Upper lobe of left lung (tissue), 6 donors: ENCODE results near the gene STARD10. TPM values are rescaled to one million over a fixed set of nuclear protein-coding genes. Genes with fewer than 3 reads are reported as not detected.
"Not testable (repeated sequence)": the region's sequence is repeated elsewhere in the genome, so short reads cannot be mapped to it uniquely, and the experiment has no call there.

ENCODE experiments used
- ATAC-seq, 2 donors: fragments of 200-7000 bp; cut with Tn5 transposase; one replicate each; pipeline ENCODE4 v1.9.1; 2022; ENCODE audit warnings: mild to moderate bottlenecking in 2 of 2, moderate library complexity in 2 of 2; ENCODE audit not compliant: low FRiP score in 2 of 2
- DNase-seq, 2 donors: peaks; one replicate each; pipeline ENCODE4 v3.0.0-alpha.2; 2019 to 2020
- H3K27ac ChIP-seq, 4 donors: fragments of 200-600 bp; sonication (generic); one replicate each; pipeline ENCODE4 v1.5.1; 2016 to 2019
- H3K27me3 ChIP-seq, 4 donors: fragments of 200-600 bp; sonication (generic); one replicate each; pipeline ENCODE4 v1.5.1; 2017 to 2019
- H3K36me3 ChIP-seq, 4 donors: fragments of 200-600 bp; sonication (generic); one replicate each; pipeline ENCODE4 v1.5.1; 2016 to 2019
- H3K4me1 ChIP-seq, 4 donors: fragments of 200-600 bp; sonication (generic); one replicate each; pipeline ENCODE4 v1.5.1; 2018 to 2019
- H3K4me3 ChIP-seq, 4 donors: fragments of 200-600 bp; sonication (generic); one replicate each; pipeline ENCODE4 v1.5.1; 2017 to 2019; ENCODE audit warnings: mild to moderate bottlenecking in 2 of 4, moderate library complexity in 1 of 4
- H3K9me3 ChIP-seq, 4 donors: fragments of 200-600 bp; sonication (generic); one replicate each; pipeline ENCODE4 v1.5.1; 2018 to 2019
- CTCF ChIP-seq, 6 experiments: fragments of 450-650 bp in 4 of 6; fragments of 200-600 bp in 2 of 6; sonication (generic) in 2 of 6; IDR thresholded peaks; one replicate each; pipeline ENCODE4 v1.5.1; 2016 to 2019; ENCODE audit warnings: antibody characterized with exemption in 6 of 6
- EP300 ChIP-seq, 4 donors: sonication (generic); formaldehyde crosslinking; IDR thresholded peaks; one replicate each; pipeline ENCODE4 v1.5.1; 2017; ENCODE audit warnings: antibody characterized with exemption in 4 of 4, control low read depth in 2 of 4
- POLR2A ChIP-seq, 4 donors: fragments of 450-650 bp; IDR thresholded peaks; one replicate each; pipeline ENCODE4 v1.5.1; 2016 to 2017; ENCODE audit warnings: antibody characterized with exemption in 4 of 4, mild to moderate bottlenecking in 2 of 4
- POLR2AphosphoS5 ChIP-seq, 2 donors: sonication (generic); formaldehyde crosslinking; IDR thresholded peaks; one replicate each; pipeline ENCODE4 v1.5.1; 2017; ENCODE audit warnings: antibody characterized with exemption in 2 of 2
- WGBS, 2 donors: methylation state at CpG; one replicate each; pipeline ENCODE4 v1.1.5; 2017 to 2018; 5-methylcytosine and 5-hydroxymethylcytosine counted together
- total RNA-seq, 6 donors: library from RNA; depleted of rRNA in 4 of 6; stranded (reverse); fragments of >200 nt in 4 of 6; gene quantifications; one replicate each; pipeline versions ENCODE4 v1.1.0 to v1.2.1, GENCODE V29; 2016 to 2021
- donor health status: DM: no; HTN: no; CAD: no; lungs with moderate emphysema.
- donor health status: DM: no; HTN: yes; CAD: no; lungs with severe emphysema.

Gene STARD10
- total RNA-seq, 6 donors from 2014 or later = 93.2 to 227 (median 151) TPM

GRCh38 chr11:72813740-72814285, 20.0 kb upstream of the STARD10 start:
- Histone ChIP-seq H3K4me3 (peak overlapping the region; percentile 74 to 88 (median 82)), H3K27me3 (no peaks in the 10 kb centered on the region), H3K36me3 (peaks cover 0 to 24% (median 12%) of the 10 kb centered on the region in 4 donors), H3K4me1 (peaks cover 30 to 62% (median 54%) of the 10 kb centered on the region in 4 donors), H3K27ac (peak overlapping the region; percentile 96 to 98 (median 97)), H3K9me3 (no peaks in the 10 kb centered on the region)
- ATAC-seq (peak; percentile 90 to 91), DNase-seq (peak; percentile 88 to 97)
- peak in 1 of 4 donors; percentile 3 for TF ChIP-seq EP300 (IDR thresholded peaks at IDR 0.05)
- TF ChIP-seq POLR2A (IDR thresholded peaks at IDR 0.05) = peak in 1 of 4 donors; percentile 10
- no peak for TF ChIP-seq CTCF (IDR thresholded peaks at IDR 0.05)
- peak; percentile 31 to 60 for TF ChIP-seq POLR2AphosphoS5 (IDR thresholded peaks at IDR 0.05)
- 0 to 1% methylated on average over 30 to 35 of the region's 47 CpGs for WGBS, 2 donors

- peak in 1 of 2 donors; percentile 28 for TF ChIP-seq POLR2AphosphoS5 (IDR thresholded peaks at IDR 0.05)
- TF ChIP-seq EP300 (IDR thresholded peaks at IDR 0.05) = no peak
- TF ChIP-seq CTCF (IDR thresholded peaks at IDR 0.05) = peak in 5 of 6 experiments; percentile 44 to 71 (median 62)
- peak in 1 of 4 donors; percentile 43 for TF ChIP-seq POLR2A (IDR thresholded peaks at IDR 0.05)
- 8 to 21% methylated on average over 6 to 22 of the region's 24 CpGs for WGBS, 2 donors
- no peaks in the 10 kb centered on the region for H3K27me3 ChIP-seq
- peak; percentile 2 to 38 for ATAC-seq
- DNase-seq = peak in 1 of 2 donors; percentile 75
- peaks cover 0 to 17% (median 8%) of the 10 kb centered on the region in 4 donors for H3K36me3 ChIP-seq
- H3K9me3 ChIP-seq = no peaks in the 10 kb centered on the region
- H3K27ac ChIP-seq = peak overlapping the region; percentile 96 to 98 (median 97)
- peaks cover 30 to 68% (median 56%) of the 10 kb centered on the region in 4 donors for H3K4me1 ChIP-seq
- peak overlapping the region; percentile 74 to 88 (median 82) for H3K4me3 ChIP-seq
Observed at GRCh38 chr11:72812967-72813739, 19.3 kb upstream of the STARD10 start.

- Histone ChIP-seq H3K4me1 (peaks cover 30 to 71% (median 57%) of the 10 kb centered on the region in 4 donors), H3K27ac (peak overlapping the region; percentile 96 to 98 (median 97)), H3K36me3 (peaks cover 0 to 12% (median 3%) of the 10 kb centered on the region in 4 donors), H3K4me3 (peak overlapping the region in 3 of 4 donors; percentile 74 to 88 (median 79)), H3K27me3 (no peaks in the 10 kb centered on the region), H3K9me3 (no peaks in the 10 kb centered on the region)
- DNase-seq (no peak), ATAC-seq (no peak)
- no peak for TF ChIP-seq CTCF (IDR thresholded peaks at IDR 0.05)
- no peak for TF ChIP-seq EP300 (IDR thresholded peaks at IDR 0.05)
- TF ChIP-seq POLR2AphosphoS5 (IDR thresholded peaks at IDR 0.05) = no peak
- no peak for TF ChIP-seq POLR2A (IDR thresholded peaks at IDR 0.05)
- 32 to 37% methylated on average over 3 to 4 of the region's 4 CpGs for WGBS, 2 donors
Observed at GRCh38 chr11:72812604-72812966, 18.7 kb upstream of the STARD10 start.

GRCh38 chr11:72811686-72812085, 17.8 kb upstream of the STARD10 start:
- not testable (repeated sequence) for H3K27me3 ChIP-seq, DNase-seq, ATAC-seq, H3K36me3 ChIP-seq, H3K9me3 ChIP-seq
- Histone ChIP-seq H3K27ac (peak overlapping the region in 2 of 4 donors; percentile 97 to 98), H3K4me1 (peaks cover 30 to 70% (median 62%) of the 10 kb centered on the region in 4 donors), H3K4me3 (peak overlapping the region in 1 of 4 donors; percentile 74)
- 90 to 93% methylated on average over 10 of the region's 10 CpGs for WGBS, 2 donors

GRCh38 chr11:72808331-72808798, 14.5 kb upstream of the STARD10 start:
- no peak overlapping the region for H3K4me3 ChIP-seq
- H3K9me3 ChIP-seq = no peaks in the 10 kb centered on the region
- ATAC-seq (peak in 1 of 2 donors; percentile 34), DNase-seq (no peak)
- H3K36me3 ChIP-seq = peaks cover 0 to 4% (median 0%) of the 10 kb centered on the region in 4 donors
- 76 to 79% methylated on average over 4 of the region's 4 CpGs for WGBS, 2 donors
- no peaks in the 10 kb centered on the region for H3K27me3 ChIP-seq
- peak overlapping the region; percentile 60 to 84 (median 80) for H3K27ac ChIP-seq
- peaks cover 15 to 45% (median 42%) of the 10 kb centered on the region in 4 donors for H3K4me1 ChIP-seq
- TF ChIP-seq POLR2A (IDR thresholded peaks at IDR 0.05) = peak in 1 of 4 donors; percentile 19
- TF ChIP-seq POLR2AphosphoS5 (IDR thresholded peaks at IDR 0.05) = no peak
